ENCODE data around the gene PSD.
A peak's percentile ranks its signal among the peaks of the same experiment; 100 is the strongest.

Gene PSD

GRCh38 chr10:102452672-102453340 lies 34.2 kb upstream of the PSD start:
- H3K4me3 Mint-ChIP-seq, result peak overlapping the region; percentile 81
- no peaks in the 10 kb centered on the region for H3K9me3 Mint-ChIP-seq
- H3K27me3 Mint-ChIP-seq (ENCODE audit: low read depth), result no peaks in the 10 kb centered on the region
- H3K36me3 Mint-ChIP-seq (ENCODE audit: low read depth), result peaks cover 10% of the 10 kb centered on the region
- peaks cover 22% of the 10 kb centered on the region for H3K4me1 Mint-ChIP-seq (ENCODE audit: low read depth)
- peak overlapping the region; percentile 83 for H3K27ac Mint-ChIP-seq
- peak; percentile 80 for DNase-seq (ENCODE audit: low spot score)

- H3K27me3 Mint-ChIP-seq (ENCODE audit: low read depth), result no peaks in the 10 kb centered on the region
- H3K4me3 Mint-ChIP-seq, result peak within 1 kb of the TSS; percentile 81
- DNase-seq (ENCODE audit: low spot score), result no peak
- peak within 1 kb of the TSS; percentile 41 for H3K27ac Mint-ChIP-seq
- peaks cover 22% of the 10 kb centered on the region for H3K4me1 Mint-ChIP-seq (ENCODE audit: low read depth)
- no peaks in the 10 kb centered on the region for H3K9me3 Mint-ChIP-seq
- peaks cover 10% of the 10 kb centered on the region for H3K36me3 Mint-ChIP-seq (ENCODE audit: low read depth)
Measured at GRCh38 chr10:102451105-102451969, 32.8 kb upstream of the PSD start, which contains the start of gene C10orf95. Gene C10orf95 (minus strand): TSS chr10:102451543. CDS start chr10:102451093, 450 bp downstream.

GRCh38 chr10:102450374-102451104 lies 32.0 kb upstream of the PSD start:
- no peaks in the 10 kb centered on the region for H3K27me3 Mint-ChIP-seq (ENCODE audit: low read depth)
- H3K9me3 Mint-ChIP-seq, result no peaks in the 10 kb centered on the region
- DNase-seq (ENCODE audit: low spot score), result peak; percentile 87
- H3K4me3 Mint-ChIP-seq, result peak overlapping the region; percentile 92
- peaks cover 10% of the 10 kb centered on the region for H3K36me3 Mint-ChIP-seq (ENCODE audit: low read depth)
- H3K27ac Mint-ChIP-seq, result peak overlapping the region; percentile 86
- H3K4me1 Mint-ChIP-seq (ENCODE audit: low read depth), result peaks cover 22% of the 10 kb centered on the region

GRCh38 chr10:102450124-102450373 lies 31.5 kb upstream of the PSD start:
- Mint-ChIP-seq H3K36me3 (ENCODE audit: low read depth) (peaks cover 8% of the 10 kb centered on the region), H3K9me3 (no peaks in the 10 kb centered on the region), H3K4me1 (ENCODE audit: low read depth) (peaks cover 22% of the 10 kb centered on the region), H3K4me3 (peak overlapping the region; percentile 92), H3K27ac (peak overlapping the region; percentile 86), H3K27me3 (ENCODE audit: low read depth) (no peaks in the 10 kb centered on the region)
- DNase-seq (ENCODE audit: low spot score), result no peak

GRCh38 chr10:102449321-102450123 lies 30.9 kb upstream of the PSD start:
- H3K4me3 Mint-ChIP-seq, result peak overlapping the region; percentile 92
- no peaks in the 10 kb centered on the region for H3K27me3 Mint-ChIP-seq (ENCODE audit: low read depth)
- no peaks in the 10 kb centered on the region for H3K9me3 Mint-ChIP-seq
- DNase-seq (ENCODE audit: low spot score), result peak; percentile 81
- peaks cover 9% of the 10 kb centered on the region for H3K36me3 Mint-ChIP-seq (ENCODE audit: low read depth)
- peak overlapping the region; percentile 86 for H3K27ac Mint-ChIP-seq
- H3K4me1 Mint-ChIP-seq (ENCODE audit: low read depth), result peaks cover 22% of the 10 kb centered on the region

GRCh38 chr10:102444851-102445250 lies 26.3 kb upstream of the PSD start:
- no peak overlapping the region for H3K4me3 Mint-ChIP-seq
- H3K4me1 Mint-ChIP-seq (ENCODE audit: low read depth), result peaks cover 7% of the 10 kb centered on the region
- DNase-seq (ENCODE audit: low spot score), result no peak
- H3K27me3 Mint-ChIP-seq (ENCODE audit: low read depth), result no peaks in the 10 kb centered on the region
- peaks cover 3% of the 10 kb centered on the region for H3K36me3 Mint-ChIP-seq (ENCODE audit: low read depth)
- no peak overlapping the region for H3K27ac Mint-ChIP-seq
- H3K9me3 Mint-ChIP-seq, result no peaks in the 10 kb centered on the region

GRCh38 chr10:102438374-102438773 lies 19.8 kb upstream of the PSD start:
- Mint-ChIP-seq H3K27ac (no peak overlapping the region), H3K4me3 (peak overlapping the region; percentile 97)

GRCh38 chr10:102437515-102437914 lies 18.9 kb upstream of the PSD start:
- H3K36me3 Mint-ChIP-seq (ENCODE audit: low read depth), result peaks cover 18% of the 10 kb centered on the region
- H3K4me3 Mint-ChIP-seq, result peak overlapping the region; percentile 97
- H3K27ac Mint-ChIP-seq, result peak overlapping the region; percentile 41
- no peaks in the 10 kb centered on the region for H3K9me3 Mint-ChIP-seq
- DNase-seq (ENCODE audit: low spot score), result no peak
- H3K27me3 Mint-ChIP-seq (ENCODE audit: low read depth), result no peaks in the 10 kb centered on the region
- peaks cover 39% of the 10 kb centered on the region for H3K4me1 Mint-ChIP-seq (ENCODE audit: low read depth)

More at GRCh38 chr10:102438374-102438773, 19.8 kb upstream of the PSD start:
- Mint-ChIP-seq H3K36me3 (ENCODE audit: low read depth) (peaks cover 18% of the 10 kb centered on the region), H3K9me3 (no peaks in the 10 kb centered on the region), H3K4me1 (ENCODE audit: low read depth) (peaks cover 37% of the 10 kb centered on the region), H3K27me3 (ENCODE audit: low read depth) (no peaks in the 10 kb centered on the region)
- no peak for DNase-seq (ENCODE audit: low spot score)

- no peak for DNase-seq (ENCODE audit: low spot score)
- Mint-ChIP-seq H3K9me3 (no peaks in the 10 kb centered on the region), H3K4me3 (peak overlapping the region; percentile 97), H3K4me1 (ENCODE audit: low read depth) (peaks cover 44% of the 10 kb centered on the region), H3K27me3 (ENCODE audit: low read depth) (no peaks in the 10 kb centered on the region), H3K36me3 (ENCODE audit: low read depth) (peaks cover 23% of the 10 kb centered on the region), H3K27ac (peak overlapping the region; percentile 89)
Measured at GRCh38 chr10:102436312-102436711, 17.7 kb upstream of the PSD start.

- peak overlapping the region; percentile 97 for H3K4me3 Mint-ChIP-seq
Measured at GRCh38 chr10:102435529-102436233, 17.1 kb upstream of the PSD start.

GRCh38 chr10:102435133-102435497 lies 16.5 kb upstream of the PSD start:
- peaks cover 46% of the 10 kb centered on the region for H3K4me1 Mint-ChIP-seq (ENCODE audit: low read depth)
- DNase-seq (ENCODE audit: low spot score), result no peak
- no peaks in the 10 kb centered on the region for H3K27me3 Mint-ChIP-seq (ENCODE audit: low read depth)
- peak overlapping the region; percentile 89 for H3K27ac Mint-ChIP-seq
- peaks cover 25% of the 10 kb centered on the region for H3K36me3 Mint-ChIP-seq (ENCODE audit: low read depth)
- no peaks in the 10 kb centered on the region for H3K9me3 Mint-ChIP-seq
- H3K4me3 Mint-ChIP-seq, result peak overlapping the region; percentile 97

More at GRCh38 chr10:102435529-102436233, 17.1 kb upstream of the PSD start:
- Mint-ChIP-seq H3K36me3 (ENCODE audit: low read depth) (peaks cover 23% of the 10 kb centered on the region), H3K27me3 (ENCODE audit: low read depth) (no peaks in the 10 kb centered on the region), H3K4me1 (ENCODE audit: low read depth) (peaks cover 44% of the 10 kb centered on the region), H3K27ac (peak overlapping the region; percentile 89), H3K9me3 (no peaks in the 10 kb centered on the region)
- peak; percentile 70 for DNase-seq (ENCODE audit: low spot score)

- peak overlapping the region; percentile 97 for H3K4me3 Mint-ChIP-seq
- H3K27ac Mint-ChIP-seq, result peak overlapping the region; percentile 89
- DNase-seq (ENCODE audit: low spot score), result no peak
- no peaks in the 10 kb centered on the region for H3K9me3 Mint-ChIP-seq
- H3K27me3 Mint-ChIP-seq (ENCODE audit: low read depth), result no peaks in the 10 kb centered on the region
- peaks cover 46% of the 10 kb centered on the region for H3K4me1 Mint-ChIP-seq (ENCODE audit: low read depth)
- peaks cover 25% of the 10 kb centered on the region for H3K36me3 Mint-ChIP-seq (ENCODE audit: low read depth)
Measured at GRCh38 chr10:102434394-102435132, 16.0 kb upstream of the PSD start.
